Measurements from ENCODE around the gene SH3D19.

The SH3D19 gene

GRCh38 chr4:151251603-151252304 lies 73.7 kb downstream of the SH3D19 start:
- TF ChIP-seq CTCF (conservative IDR thresholded peaks at IDR 0.05) = no peak
- no peak overlapping the region for H3K27ac ChIP-seq

- no peak overlapping the region for H3K27ac ChIP-seq
- TF ChIP-seq CTCF (conservative IDR thresholded peaks at IDR 0.05) = no peak
These were observed 74.7 kb downstream of the SH3D19 start for GRCh38 chr4:151250706-151251105.

- no peak for TF ChIP-seq CTCF (conservative IDR thresholded peaks at IDR 0.05)
- H3K27ac ChIP-seq = no peak overlapping the region
These were observed 76.9 kb downstream of the SH3D19 start for GRCh38 chr4:151248519-151248918.

- H3K27ac ChIP-seq = no peak overlapping the region
- TF ChIP-seq CTCF (conservative IDR thresholded peaks at IDR 0.05) = no peak
These were observed 78.0 kb downstream of the SH3D19 start for GRCh38 chr4:151247395-151247794.

GRCh38 chr4:151246742-151247141 lies 78.7 kb downstream of the SH3D19 start:
- H3K27ac ChIP-seq = no peak overlapping the region
- no peak for TF ChIP-seq CTCF (conservative IDR thresholded peaks at IDR 0.05)

- TF ChIP-seq CTCF (conservative IDR thresholded peaks at IDR 0.05) = no peak
- H3K27ac ChIP-seq = no peak overlapping the region
These were observed 83.1 kb downstream of the SH3D19 start for GRCh38 chr4:151242305-151242704.

GRCh38 chr4:151239608-151240007 lies 85.8 kb downstream of the SH3D19 start:
- no peak for TF ChIP-seq CTCF (conservative IDR thresholded peaks at IDR 0.05)
- no peak overlapping the region for H3K27ac ChIP-seq
